ENCODE measurements around the gene GSK3A. TPM values are rescaled to one million over a fixed set of nuclear protein-coding genes. Genes with fewer than 3 reads are reported as not detected.

Gene GSK3A
- total and polyA plus RNA-seq, 2 of the 8 experiments (the other 6 are each of a cell fraction or from before 2014, with no cell fraction given): 55.3 to 84.0 TPM

GRCh38 chr19:42197375-42197817, 45.0 kb downstream of the GSK3A start (continued):
- TF ChIP-seq TCF12 (IDR thresholded peaks at IDR 0.05; ENCODE audit: low read depth, low read length) (peak; percentile 93; the same call in 1 of the 2 replicates), GTF2F1 (IDR thresholded peaks at IDR 0.05; ENCODE audit: borderline replicate concordance, low read depth, low read length) (no peak), EP300 (IDR thresholded peaks at IDR 0.05; ENCODE audit: borderline replicate concordance in 1 of 2, low read depth in 2 of 2, low read length in 2 of 2) (peak in 1 of 2 experiments; percentile 76; a peak in 1 of 3 replicates), USF2 (IDR thresholded peaks at IDR 0.05; ENCODE audit: low read length) (no peak), JUND (IDR thresholded peaks at IDR 0.05; ENCODE audit: low read length) (no peak), CREB1 (IDR thresholded peaks at IDR 0.05) (no peak), SIX5 (IDR thresholded peaks at IDR 0.05; ENCODE audit: low read depth, low read length) (no peak), BCL11A (IDR thresholded peaks at IDR 0.05; ENCODE audit: low read depth in 2 of 2, low read length in 2 of 2) (no peak), SIRT6 (IDR thresholded peaks at IDR 0.05; ENCODE audit: low read length) (no peak), JUN (IDR thresholded peaks at IDR 0.05; ENCODE audit: low read depth, low read length) (no peak), ATF2 (IDR thresholded peaks at IDR 0.05; ENCODE audit: low read length) (no peak), KDM4A (IDR thresholded peaks at IDR 0.05; ENCODE audit: low read depth, low read length, severe bottlenecking) (no peak), SP1 (IDR thresholded peaks at IDR 0.05; ENCODE audit: low read depth, low read length) (peak; percentile 80), CTBP2 (IDR thresholded peaks at IDR 0.05; ENCODE audit: borderline replicate concordance, insufficient read depth, insufficient read length, low read length) (no peak), RFX5 (IDR thresholded peaks at IDR 0.05; ENCODE audit: borderline replicate concordance, low read depth, low read length) (no peak), PHF8 (conservative IDR thresholded peaks at IDR 0.05; ENCODE audit: low read depth, low read length) (no peak), SAP30 (IDR thresholded peaks at IDR 0.05; ENCODE audit: insufficient read depth, insufficient replicate concordance, low read length) (no peak), GABPA (IDR thresholded peaks at IDR 0.05; ENCODE audit: borderline replicate concordance, insufficient read depth, low read length) (no peak), NANOG (IDR thresholded peaks at IDR 0.05; ENCODE audit: insufficient read depth, low read depth, low read length, poor library complexity, severe bottlenecking) (no peak), CBX8 (IDR thresholded peaks at IDR 0.05; ENCODE audit: borderline replicate concordance, low read depth, low read length) (no peak), SUZ12 (IDR thresholded peaks at IDR 0.05; ENCODE audit: low read length) (no peak), HDAC2 (IDR thresholded peaks at IDR 0.05; ENCODE audit: borderline replicate concordance in 1 of 2, low read depth in 2 of 2, low read length in 2 of 2) (peak in 1 of 2 experiments; percentile 13; a peak in 1 of 4 replicates)
